Medulla oblongata (tissue), 1 donor: ENCODE measurements around the gene GREB1L.

Experiments used
- DNase-seq: peaks from one replicate; pipeline ENCODE4 v3.0.0-alpha.2; 2015; ENCODE audit errors: extremely low spot score

Gene GREB1L

DNA sequence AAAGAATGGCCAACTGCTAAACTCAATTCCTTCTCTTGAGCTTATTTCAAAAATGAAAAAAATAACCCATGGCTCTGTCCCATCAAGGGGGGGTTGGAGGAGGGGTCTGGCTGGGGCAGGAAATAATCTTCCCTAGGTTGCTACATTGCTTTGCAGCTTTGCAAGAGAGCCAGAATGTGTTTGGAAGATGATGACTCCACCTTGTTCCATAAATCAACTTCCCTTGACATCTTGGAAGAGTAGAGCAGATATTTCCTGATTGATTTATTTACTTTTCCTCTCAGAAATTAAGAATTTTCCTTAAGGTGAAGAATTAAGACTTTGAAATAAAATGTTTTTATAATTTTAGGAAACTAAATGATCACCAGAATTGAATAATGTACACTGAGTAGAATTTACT lies 317.2 kb downstream of the GREB1L start:
- DNase-seq: no peak

GRCh38 chr18:21571772-21572171 lies 329.7 kb downstream of the GREB1L start:
- DNase-seq: no peak
